ENCODE results near the gene DNASE1L2.
A peak's percentile ranks its signal among the peaks of the same experiment; 100 is the strongest.
"Not testable (repeated sequence)": the region's sequence is repeated elsewhere in the genome, so short reads cannot be mapped to it uniquely, and the experiment has no call there.

The DNASE1L2 gene

DNA sequence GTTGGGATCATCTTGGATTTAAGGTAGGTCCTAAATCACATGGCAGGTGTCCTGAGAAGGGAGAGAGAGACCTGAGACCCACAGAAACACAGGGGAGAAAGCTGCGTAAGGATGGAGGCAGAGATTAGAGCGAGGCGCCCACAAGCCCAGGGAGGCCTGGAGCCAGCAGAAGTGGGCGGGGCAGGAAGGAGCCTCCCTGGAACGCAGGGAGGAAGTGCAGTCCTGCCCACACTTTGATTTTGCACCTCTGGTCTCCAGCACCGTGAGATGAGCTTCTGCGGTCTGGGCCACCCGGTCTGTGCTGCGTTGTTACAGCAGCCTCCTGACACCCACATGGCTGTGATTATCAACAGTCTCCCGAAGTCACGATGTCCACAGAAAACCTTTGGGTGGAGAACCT, 6.4 kb downstream of the DNASE1L2 start:
- no peak for DNase-seq

DNA sequence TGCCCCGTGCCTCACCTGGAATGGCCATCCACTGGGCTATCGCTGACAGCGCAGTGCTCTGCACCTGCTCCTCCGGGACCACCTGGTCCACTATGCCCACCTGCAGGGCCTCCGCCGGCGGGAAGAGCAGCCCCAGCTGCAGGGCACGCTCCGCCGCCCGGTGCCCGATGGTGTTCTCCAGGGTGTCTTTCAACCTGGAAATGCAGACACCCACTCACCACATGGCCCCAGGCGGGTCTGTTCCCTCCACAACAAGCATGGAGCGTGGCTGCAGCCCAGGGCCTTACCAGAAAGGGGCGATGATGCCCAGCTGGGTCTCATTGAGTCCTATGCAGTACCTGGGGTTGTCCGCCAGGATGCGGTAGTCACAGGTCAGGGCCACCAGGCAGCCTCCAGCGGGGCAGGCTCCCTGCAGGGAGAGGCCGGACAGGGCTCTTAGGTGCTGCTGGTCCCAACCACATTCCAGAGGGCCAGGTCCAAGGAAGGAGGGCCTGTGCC, 6.8 kb downstream of the DNASE1L2 start:
- no peak for DNase-seq

DNA sequence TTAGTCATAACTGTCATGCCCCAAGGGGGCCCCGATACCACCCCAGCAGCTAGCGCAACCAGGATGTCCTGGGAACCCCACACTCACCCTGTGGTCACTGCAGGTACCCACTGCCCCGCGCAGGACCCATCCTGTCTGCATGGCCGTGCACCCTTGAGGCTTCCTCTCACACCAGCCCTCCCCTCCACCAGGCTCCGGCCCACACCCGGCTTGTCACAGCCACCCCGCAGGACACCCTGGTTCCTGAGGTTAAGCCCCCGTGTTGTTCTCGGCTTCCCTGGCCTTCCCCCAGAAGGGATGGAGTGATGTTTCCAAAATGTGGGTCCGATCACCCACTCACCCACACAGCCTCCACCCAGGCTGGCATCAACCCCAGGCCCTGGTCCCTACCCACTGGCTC, 7.5 kb downstream of the DNASE1L2 start:
- DNase-seq = no peak

DNA sequence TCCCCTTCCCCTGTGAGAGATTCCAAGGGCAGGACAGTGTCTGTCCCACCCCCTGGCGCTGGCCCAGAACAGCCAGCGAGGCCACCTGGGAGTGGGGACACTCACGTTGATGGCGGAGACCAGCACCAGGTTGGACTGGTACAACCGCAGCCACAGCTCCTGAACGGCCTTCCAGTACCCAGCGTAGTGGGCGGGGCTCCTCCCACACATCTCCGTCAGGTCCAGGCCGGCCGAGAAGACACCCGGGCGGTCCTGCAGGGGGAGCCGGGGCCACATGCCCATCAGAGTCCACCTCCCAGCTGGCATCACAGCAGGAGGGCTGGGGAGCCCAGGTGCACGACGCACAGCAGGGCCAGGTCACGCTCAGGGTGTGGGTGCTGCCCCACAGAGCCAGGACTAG, 8.1 kb downstream of the DNASE1L2 start:
- DNase-seq = no peak

DNA sequence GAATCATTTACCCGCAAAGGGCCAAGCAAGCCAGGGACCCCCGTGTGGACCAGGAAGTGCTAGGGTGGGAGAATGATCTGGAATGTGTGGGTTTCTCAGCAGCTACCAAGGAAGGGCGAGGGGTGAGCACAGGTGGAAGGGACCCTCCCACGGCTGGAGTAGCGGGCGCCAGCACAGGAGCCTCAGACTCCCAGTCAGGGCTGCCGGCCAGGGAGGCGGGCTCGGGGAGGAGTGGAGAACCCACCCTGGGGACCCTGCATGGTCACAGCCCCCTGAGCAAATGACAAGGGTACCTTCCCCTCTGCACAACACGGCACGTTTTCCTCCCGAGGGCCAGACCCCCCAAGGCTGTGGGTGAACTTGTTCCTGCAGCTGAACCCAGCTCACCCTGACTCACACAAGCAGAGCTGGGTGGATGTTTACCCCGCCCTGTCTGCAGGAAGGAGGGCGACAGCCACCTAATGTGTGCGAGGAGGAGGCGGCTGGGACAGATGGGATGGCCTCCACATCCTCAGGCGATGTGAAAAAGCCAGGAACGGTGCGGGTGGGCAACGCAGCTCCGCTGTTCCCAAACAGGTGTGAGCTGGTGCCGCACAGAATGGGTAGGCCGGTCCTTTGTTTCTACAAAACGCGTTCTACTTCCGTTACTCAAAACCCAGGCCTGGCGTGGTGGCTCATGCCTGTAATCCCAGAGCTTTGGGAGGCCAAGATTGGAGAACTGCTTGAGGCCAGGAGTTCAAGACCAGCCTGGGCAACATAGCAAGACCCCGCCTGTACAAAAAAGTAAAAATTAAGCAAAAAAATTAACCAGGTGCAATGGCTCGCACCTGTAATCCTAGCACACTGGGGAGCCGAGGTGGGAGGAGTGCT, 8.9 kb downstream of the DNASE1L2 start:
- no peak for DNase-seq

DNA sequence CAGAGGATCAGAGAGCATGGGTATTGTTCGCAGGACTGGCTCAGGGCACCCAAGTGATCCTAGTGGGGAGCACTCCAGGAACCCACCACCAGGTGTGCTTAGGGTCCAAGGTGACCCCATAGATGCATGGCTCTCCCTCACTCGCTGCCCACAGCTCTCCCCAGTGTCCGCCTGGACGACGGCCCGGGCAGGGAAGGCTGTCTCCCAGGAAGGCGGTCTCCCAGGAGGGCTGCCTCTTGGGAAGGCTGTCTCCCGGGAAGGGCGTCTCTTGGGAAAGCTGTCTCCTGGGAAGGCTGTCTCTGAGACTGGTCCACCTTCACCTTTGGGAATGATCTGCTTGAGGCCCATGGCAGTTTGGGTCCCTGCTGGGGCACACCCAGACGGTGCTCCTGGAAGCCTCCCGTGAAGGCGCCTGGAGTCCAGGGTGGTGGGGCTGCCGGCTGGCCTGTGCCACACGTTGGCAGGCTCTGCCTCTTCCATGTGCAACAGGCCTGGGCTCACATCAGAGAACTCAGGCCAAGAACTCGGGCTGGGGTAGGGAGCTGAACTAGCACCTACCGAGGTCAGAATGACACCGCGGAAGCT, 10.1 kb downstream of the DNASE1L2 start:
- no peak for DNase-seq

DNA sequence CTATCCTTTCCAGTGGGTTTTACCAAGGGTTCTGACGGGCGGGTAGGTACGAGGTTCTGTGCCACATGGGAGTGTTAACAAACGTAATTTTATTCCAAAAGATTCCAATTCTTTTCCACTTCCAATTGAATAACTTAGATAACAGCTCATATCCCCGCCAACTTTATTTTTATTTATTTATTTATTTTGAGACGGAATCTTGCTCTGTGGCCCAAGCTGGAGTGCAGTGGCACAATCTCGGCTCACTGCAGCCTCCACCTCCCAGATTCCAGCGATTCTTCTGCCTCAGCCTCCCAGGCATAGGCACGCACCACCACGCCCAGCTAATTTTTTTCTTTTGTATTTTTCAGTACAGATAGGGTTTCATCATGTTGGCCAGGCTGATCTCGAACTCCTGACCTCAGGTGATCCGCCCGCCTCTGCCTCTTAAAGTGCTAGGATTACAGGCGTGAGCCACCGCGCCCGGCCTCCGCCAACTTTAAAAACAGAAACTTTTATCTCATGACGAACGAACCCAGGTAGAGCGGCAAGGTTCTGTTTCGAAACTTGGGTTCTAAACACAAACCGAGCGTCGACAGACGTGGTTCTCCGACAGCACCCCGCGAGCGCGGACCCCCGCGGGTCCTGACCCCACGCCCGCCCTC, 14.5 kb downstream of the DNASE1L2 start:
- DNase-seq = peak; percentile 38

DNA sequence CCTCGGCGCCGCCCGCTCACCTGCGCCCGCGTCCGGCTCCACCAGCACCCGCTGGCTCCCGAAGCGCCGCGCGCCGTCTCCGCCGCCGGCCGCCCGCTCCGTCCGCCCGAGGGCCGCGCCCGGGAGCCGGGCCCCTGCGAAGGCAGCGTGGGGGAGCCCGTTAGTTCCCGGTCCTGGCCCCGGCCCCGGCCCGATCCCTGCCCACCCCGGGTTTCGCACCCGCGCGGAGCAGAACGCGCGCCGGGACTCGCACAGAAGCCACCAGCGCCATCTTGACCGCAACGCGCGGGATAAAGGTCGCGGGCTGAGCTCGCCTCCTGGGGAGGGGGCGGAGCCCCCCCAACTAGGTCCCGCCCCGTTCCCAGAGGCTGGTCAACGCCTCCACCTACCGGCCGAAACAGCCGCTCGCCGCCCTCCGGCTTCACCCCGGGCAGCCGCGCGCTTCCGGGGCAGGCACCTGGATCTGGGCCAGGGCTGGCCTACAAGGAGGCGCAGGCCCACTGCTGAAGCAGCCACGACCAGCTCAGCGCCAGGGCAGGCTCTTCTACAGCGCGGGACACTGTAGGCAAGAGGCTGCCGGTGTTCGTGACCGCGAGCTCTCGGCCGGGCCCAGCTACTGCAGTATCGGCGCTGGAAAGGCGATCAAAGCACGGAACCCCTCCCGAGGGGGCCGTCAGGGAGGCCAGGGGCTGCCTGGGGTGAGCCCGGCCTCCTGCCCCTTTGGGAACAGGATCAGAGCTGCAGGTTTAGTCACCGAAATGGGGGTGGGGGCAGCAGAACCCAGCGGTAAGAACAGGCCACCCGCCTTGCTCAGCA, 15.3 kb downstream of the DNASE1L2 start, which contains the start of gene ECI1:
ECI1 (minus strand) TSS at position 292 of the 816 bp plus-strand sequence; CDS start at position 271, 21 bp downstream.
- peak; percentile 97 for DNase-seq

DNA sequence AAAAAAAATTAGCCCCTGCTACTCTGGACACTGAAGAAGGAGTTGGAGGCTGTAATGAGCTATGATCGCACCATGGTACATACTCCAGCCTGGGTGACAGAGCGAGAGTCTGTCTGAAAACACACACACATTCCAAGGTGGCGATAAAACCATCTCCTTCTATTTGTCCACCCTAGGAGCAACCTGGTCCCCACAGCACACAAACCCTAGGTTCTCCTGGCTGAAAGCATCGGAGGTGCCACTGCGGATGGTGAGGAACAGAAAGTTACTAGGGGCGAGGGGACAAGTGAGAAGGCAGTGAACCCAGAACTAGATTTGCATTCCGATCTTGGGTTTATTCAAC, 16.5 kb downstream of the DNASE1L2 start:
- peak; percentile 21 for DNase-seq

DNA sequence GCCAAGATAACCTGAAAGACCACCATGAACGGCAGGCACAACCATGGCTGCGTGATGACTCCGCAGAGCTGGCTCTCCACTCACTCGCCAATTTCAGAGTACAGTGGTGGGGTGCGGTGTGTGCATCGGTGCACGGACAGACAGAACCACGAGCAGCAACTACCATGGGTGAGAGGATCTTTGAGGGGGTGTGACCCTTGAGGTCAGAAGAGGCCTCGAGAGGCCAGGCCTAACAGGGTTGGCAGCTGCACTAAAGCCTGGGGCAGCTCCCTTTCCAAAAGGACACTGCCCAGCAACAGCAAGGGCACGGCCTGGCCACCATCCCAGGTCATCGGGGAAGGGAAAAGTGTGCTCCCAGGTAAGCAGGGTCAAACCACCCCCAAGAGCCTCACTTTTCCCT, 17.0 kb downstream of the DNASE1L2 start:
- DNase-seq = no peak

DNA sequence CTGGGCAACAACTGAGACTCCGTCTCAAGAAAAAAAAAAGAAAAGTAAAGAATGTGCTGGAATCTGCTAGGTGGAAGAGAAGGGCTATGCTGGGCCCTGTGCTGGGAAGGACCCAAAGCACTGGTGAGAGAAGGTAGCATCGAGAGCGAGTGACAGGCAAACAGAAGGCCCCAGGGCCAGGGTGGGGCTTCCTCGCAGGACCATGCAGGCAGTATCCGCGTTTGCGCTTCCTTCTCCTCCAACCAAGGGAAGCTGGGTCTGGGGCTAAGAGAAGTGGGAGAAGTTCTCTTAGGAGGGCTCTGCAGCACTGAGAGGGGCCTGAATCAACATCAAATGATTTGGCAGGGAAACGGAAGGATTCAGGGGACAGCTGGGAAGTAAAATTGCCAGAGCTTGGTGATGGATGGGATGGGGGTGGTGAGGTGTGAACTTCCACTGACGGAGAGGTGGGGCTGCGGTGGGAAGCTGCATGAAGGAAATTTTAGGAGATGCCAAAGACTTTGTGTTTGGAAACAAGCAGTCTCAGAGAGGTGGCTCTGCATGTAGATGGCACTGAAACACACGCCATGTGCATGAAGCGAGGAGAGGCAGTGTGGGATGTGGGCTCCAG, 20.4 kb downstream of the DNASE1L2 start:
- DNase-seq = no peak

DNA sequence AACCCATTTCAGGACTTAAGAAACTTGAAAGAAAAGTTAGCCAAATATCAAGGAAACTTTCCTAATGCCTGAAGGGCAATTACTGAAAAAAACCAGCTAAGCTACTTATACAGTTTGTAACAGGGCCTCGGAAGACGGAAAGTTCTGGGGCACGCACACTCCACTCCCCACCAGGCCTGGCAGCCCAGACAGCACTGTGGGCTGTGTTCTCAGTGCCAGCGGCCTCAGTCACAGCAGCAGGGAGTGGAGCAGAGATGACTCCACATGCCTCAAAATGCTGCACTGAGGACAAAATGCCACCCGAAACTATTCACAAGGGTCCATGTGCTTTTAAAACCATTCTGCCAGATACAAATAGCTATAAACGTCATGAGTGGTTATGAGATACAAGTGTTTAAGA, 21.5 kb downstream of the DNASE1L2 start:
- no peak for DNase-seq

DNA sequence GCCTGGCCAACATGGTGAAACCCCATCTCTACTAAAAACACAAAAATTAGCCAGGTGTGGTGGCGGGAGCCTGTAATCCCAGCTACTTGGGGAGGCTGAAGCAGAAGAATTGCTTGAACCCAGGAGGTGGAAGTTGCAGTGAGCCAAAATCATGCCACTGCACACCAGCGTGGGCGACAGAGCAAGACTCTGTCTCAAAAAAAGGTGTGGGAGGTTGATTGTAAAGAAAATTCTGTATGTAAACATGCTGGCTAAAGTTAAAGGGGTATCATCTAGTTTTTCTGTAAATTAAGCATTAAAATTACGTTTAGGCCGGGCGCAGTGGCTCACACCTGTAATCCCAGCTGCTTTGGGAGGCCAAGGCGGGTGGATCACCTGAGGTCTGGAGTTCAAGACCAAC, 22.3 kb downstream of the DNASE1L2 start:
- not testable (repeated sequence) for DNase-seq

DNA sequence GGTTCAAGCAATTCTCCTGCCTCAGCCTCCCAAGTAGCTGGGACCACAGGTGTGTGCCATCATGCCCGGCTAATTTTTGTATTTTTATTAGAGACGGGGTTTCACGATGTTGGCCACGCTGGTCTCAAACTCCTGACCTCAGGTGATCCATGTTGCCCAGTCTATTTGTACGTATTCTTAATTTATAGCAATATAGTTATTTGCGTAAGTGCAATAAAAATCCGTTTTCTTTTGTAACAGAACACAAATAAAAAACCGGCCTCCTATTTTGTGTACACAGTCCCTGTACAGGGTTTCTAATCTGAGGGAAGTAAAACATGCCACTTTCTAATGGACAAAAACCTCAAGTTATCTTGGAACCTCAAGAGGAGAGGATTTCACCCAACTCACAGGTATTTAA, 24.0 kb downstream of the DNASE1L2 start:
- no peak for DNase-seq

DNA sequence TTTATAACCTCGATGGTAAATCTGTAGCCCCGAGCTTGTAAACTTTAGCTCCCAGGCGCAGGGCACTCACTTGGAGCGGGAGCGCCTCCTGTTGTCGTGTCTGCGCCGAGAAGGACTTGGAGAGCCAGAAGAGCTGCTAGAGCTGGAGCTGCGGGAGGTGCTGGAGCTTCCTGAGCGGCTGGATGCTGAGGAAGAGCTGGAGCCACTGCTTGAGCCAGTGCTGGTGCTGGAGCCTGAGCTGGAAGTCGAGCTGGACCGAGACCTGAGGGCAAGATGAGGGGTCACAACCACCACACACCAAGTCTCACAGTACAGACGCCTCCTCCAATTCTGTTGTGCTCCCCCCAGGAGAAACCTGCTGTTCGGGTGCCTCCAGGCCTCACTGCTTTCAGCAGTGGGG, 26.8 kb downstream of the DNASE1L2 start:
- not testable (repeated sequence) for DNase-seq

DNA sequence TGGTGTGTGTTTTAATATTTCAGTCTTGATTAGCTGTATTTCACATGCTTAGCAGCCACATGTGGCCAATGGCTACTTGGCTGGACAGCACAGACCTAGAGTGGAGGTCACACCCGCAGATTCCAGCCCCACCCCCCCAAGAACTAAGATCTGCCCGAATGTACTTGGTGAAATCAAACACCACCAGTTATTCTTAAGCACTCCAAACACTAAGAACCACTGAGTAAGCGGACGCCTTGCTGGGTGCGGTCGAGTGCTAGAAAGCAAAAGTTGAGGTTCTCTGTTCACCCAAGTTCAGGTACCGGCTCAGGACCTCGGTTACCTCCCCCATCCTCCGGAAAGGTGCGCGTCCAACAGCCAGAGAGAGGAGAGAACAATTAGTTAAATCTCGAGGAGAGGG, 30.6 kb downstream of the DNASE1L2 start:
- peak; percentile 40 for DNase-seq

DNA sequence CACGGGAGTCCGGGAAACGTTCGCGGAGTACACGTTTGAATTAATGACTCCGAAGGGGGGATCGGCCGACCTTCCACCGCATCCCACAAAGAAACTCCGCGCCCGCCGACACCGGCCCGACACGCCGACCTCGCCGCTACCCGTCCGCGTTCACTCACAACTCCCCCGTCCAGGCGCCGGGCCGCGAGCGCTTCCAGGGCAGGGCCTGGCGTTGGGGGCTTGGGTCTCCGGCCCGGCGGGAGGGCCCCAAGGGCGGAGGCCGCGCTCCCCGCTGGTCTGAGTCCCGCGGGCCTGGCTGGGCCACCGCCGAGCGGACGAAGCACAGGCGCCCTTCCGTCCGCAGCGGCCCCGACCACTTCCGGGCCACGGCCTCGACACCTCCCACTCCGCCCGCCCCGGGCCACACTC, 31.3 kb downstream of the DNASE1L2 start:
- not testable (repeated sequence) for DNase-seq

DNA sequence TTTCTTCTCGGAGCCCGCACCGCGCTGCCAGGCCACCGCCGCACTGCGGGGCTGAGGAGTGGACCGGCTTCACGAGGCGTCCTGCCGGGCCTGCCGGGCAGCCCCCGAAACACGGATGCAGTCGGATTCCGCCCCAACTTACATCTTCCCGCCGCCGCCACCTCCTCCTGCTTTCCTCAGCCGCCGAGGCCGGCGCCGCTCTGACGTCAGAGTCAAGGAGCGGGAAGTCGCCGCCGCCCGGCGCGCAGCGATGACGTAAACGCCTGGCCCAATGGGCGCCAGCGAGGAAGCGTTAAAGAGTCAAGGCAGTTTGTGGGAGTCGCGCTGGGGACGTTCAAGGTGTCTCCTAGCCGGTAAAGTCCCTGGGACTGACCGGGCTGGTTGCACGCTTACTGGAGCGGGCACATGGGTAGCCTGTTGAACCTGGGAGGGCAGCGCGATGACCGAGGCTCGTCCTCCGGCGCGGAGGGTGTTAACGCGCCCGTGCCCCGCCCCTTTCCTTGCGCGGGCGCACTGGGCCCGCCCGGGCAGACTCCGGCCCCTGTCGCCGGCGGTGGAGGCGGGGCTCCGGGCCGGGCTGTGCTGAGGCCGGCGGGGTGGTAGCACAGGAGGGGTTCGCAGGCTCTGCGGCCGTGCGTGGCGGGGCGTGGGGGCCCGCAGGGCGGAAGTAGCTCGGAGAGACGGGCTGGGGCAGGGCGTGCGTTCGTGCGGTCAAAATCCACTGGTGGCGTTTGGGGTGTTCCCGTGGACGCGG, 31.8 kb downstream of the DNASE1L2 start, which contains the start of gene RNPS1:
RNPS1 (minus strand) TSS at position 214 of the 754 bp plus-strand sequence. CDS start 3,483 bp downstream, outside the sequence.
- DNase-seq = peak; percentile 93

DNA sequence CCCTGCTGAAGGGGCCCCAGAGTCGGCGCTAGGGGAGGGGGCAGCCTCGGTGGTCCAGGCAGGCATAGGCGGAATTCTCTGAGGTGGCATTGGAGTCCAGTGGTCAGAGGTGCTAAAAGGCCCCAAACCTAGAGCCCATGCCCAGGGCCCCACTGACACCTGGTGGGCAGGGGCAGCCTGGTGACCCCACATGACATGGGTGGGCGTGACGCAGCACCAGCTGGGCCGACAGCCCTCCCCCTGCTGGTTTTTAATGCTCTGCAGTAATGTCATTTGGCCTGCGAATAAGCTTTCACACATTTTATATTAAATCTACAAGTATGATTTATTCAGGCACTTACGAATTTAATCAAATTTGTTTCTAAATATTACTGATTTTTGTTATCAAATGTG, 33.8 kb downstream of the DNASE1L2 start:
- DNase-seq = no peak

DNA sequence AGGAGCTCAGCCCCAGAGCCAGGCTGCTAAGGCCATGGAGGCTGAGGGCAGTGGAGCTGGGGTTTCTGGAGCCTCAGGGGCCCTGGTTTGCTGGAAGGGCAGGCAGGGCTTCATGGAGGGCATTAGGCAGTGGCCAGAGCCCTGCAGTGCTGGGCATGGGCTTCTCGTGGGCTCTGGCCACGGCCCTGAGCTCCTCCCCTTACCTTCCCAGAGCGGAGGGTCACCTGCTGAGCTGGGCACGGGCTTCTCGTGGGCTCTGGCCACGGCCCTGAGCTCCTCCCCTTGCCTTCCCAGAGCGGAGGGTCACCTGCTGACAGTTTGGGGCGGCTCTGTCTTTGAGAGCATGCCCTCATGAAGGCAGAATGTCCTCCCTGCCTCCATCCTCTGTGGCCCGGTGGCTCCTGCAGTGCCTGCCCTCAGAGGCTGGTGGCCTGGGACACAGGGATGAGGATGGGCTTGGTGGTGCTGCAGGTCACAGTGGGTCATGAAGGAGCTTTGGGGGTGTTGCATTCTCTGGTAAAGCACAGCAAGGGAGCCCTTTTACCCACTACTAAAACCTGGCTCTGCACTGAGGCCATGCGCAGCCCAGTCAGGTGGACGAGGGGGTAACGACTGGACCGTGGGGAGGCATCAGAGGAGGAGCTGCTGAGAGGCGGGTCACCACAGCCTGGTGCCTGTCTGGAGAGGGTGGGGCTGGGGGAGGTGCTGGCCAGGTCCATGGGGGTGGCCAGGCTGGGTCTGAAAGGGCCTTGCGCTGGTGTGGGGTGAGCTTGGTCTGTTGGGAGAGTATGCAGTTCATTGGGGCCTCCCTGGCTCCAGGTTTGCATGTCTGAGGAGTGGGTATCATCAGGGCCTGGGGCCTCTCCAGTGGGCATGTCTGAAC, 34.6 kb downstream of the DNASE1L2 start:
- DNase-seq = no peak
